ENCODE measurements around the gene WDR36.

Gene WDR36

DNA sequence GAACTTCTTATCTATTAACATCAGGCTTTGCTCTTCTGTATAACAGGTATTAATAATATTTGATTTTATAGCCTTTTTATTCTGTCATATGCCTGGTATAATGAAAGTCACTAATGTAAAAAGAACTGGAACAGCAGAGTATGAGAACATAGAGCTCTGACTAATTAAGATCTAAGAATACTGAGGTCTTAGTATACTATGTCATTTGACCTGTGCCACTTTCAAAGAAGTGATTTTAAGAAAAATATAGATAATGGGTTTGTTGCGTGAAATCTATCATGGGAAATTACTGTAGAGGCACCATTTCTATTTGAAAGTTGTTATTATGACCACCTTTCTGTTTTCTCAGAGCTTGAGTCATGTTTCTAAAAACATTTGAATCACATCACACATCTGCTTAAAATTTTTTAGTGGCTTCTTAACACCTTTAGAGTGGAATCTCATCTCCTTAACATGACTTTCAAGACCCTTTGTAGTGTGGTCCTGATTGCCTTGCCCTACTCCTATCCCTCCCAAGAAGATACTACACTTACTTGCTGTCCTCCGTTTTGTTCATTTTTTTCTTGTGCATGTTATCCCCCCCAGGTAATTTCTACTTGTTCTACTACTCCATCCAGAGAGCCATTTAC lies 14.3 kb downstream of the WDR36 start:
- DNase-seq = no peak

- no peak for DNase-seq
Observed at GRCh38 chr5:111107371-111107770, 15.2 kb downstream of the WDR36 start.

GRCh38 chr5:111111956-111112355 lies 19.8 kb downstream of the WDR36 start:
- DNase-seq = no peak

DNA sequence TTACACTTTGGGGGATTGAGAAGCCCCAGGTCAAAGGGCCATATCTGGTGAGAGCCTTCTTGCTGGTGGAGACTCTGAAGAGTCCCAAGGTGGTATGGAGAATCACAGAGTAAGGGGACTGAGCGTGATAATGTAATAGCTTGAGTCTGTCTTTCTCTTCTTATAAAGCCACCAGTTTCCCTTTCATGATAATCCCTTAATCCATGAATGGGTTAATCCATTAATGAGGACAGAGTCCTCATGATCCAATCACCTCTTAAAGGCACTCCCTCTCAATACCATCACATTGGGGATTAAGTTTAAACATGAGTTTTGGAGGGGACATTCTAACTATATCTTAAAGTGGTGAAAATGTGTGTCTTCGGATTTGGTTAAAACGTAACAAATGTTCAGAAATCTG lies 21.5 kb downstream of the WDR36 start:
- no peak for DNase-seq

GRCh38 chr5:111115229-111115628 lies 23.1 kb downstream of the WDR36 start:
- DNase-seq = no peak

DNA sequence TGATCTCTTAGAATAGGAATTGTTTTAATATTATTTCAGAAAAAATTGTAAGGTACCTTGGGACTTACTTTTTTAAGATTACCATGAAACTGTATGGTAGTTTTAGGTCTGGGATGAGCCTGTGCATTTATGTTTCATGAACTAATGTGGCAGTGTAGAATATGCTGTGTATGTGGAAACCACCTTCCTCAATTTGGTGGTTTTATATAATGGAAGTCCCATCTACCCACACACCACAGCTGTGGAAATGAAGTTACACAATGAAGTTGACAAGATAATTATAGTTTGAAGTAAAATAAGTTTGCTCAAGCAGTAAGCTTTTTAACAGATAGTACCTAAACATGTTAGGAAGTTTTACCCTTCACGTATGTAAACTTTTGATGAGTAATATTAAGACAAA lies 24.4 kb downstream of the WDR36 start:
- no peak for DNase-seq

- no peak for DNase-seq
Observed at GRCh38 chr5:111117136-111117535, 25.0 kb downstream of the WDR36 start.

DNA sequence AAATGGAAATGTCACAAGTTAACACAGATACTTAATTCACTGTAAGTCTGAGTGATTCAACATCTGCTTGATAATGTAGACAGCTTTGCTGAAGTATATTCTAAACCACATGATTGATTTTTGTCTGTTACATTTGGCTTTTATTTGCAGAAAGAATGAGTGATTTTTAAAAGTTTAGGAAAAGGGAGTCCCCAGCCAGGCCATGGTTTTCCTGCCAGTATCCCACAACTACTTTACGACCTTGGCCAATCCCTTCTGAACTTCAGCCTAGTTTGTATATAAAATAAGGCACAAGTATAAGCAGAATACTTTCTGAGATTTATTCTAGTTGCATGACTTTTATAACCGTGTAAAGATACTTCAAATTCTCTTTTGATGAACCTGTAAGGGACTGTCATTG lies 27.1 kb downstream of the WDR36 start:
- no peak for DNase-seq

- no peak for DNase-seq
Observed at GRCh38 chr5:111119856-111120255, 27.7 kb downstream of the WDR36 start.

GRCh38 chr5:111120911-111121310 lies 28.8 kb downstream of the WDR36 start:
- DNase-seq = no peak

- DNase-seq = no peak
Observed at GRCh38 chr5:111121926-111122325, 29.8 kb downstream of the WDR36 start.

DNA sequence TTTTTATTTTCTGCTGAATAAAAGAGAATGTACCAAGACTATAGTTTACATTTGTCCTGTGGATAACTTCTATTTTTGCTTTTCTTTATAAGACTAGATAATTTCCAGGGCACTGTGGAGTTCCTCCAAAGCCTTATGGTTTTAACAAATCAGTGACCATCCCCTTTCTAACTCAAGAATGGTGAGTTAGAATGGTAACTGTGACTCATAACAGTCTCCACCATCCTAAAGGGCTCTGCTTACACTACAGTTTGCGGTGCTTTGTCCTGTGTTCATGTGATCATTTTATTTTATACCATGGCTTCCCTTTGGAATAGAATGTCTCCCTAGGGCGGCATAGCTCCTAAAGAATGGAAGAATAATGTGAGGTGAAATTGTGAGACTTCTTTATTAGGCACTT lies 30.2 kb downstream of the WDR36 start:
- DNase-seq = no peak

DNA sequence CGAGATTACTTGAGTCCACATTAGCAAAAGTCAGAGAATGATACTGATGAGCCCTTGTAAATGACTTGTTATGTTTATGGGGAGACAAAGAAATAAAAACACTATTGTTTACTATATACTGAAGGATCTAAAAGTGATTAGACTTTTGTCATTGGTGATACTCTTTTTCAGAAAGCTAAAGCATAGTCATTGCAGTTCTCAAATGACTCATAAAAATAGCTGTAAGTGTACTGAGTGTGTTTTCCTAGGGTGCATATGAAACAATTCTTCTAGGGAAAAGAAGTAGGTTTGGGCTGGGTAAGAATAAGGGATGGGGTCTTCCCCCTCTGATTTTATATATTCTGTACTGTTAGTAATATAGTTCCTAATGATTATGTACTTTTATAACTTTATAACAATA lies 32.6 kb downstream of the WDR36 start:
- no peak for DNase-seq

DNA sequence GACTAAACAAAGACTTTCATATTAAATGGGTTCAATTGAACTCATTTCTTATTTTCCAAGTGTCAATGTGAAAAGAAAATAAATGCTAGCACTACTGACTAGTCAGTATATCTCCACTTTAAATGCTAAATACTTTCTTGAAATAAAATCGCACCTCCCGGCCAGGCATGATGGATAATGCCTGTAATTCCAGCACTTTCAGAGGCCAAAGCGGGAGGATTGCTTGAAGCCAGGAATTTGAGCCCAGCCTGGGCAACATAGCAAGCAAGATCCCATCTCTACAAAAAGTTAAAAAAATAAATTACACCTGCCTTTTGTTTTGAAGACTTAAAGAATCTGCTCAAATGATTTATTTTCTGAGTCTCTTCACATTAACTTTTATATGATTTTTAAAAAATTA lies 34.7 kb downstream of the WDR36 start:
- no peak for DNase-seq

DNA sequence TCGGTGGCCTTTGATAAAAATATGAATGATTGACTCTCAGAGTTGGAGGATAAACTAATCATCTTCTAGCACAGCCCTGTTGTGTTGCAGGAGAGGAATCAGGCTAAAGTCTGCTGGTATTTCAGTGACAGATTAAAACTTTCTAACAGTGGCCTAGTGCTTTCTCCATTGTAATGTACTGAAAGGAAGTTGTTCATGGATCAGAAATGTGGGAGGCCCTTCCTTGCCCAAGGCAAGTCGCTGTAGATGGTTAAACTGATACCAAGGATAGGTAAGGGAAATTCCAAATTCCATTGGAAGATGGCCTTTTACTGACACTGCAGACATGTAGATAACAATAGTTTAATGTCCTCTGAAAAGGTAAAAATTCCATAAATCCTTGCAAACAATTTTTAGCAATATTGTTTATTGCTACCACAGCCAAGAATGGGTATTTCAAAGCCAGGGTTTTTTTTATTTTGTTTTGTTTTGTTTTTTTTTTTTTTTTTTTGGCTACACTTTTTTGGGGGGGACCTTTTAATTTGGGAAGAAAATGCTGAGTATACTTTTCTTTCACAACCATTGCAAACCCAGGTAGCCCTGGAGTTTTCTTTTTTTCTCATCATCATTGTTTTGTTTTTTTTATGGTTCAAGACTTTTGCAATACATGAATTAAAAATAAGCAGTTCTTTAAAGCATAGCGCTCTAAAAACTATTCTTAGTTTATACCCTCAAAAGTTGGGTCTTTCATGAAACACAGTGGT lies 35.5 kb downstream of the WDR36 start:
- DNase-seq = no peak

DNA sequence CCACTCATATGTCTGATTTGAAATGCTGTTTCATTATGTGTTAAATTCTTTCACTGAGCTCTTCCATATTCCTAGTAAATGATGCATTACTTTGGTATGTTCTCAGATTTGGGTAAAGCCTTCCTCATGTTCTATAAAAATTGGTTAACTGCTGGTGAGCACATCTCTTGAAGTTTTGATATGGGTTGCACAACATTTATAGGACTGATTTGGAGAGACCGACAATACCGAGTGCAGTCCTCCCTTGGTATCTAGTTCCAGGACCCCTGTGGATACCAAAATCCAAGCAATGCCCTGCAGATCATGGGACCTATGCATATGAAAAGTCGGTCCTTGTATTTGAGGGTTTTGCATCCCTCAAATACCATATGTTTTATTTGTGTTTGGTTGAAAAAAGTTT lies 37.8 kb downstream of the WDR36 start:
- DNase-seq = no peak

GRCh38 chr5:111131356-111131755 lies 39.2 kb downstream of the WDR36 start:
- DNase-seq = no peak

GRCh38 chr5:111132076-111132475 lies 39.9 kb downstream of the WDR36 start:
- DNase-seq = no peak

DNA sequence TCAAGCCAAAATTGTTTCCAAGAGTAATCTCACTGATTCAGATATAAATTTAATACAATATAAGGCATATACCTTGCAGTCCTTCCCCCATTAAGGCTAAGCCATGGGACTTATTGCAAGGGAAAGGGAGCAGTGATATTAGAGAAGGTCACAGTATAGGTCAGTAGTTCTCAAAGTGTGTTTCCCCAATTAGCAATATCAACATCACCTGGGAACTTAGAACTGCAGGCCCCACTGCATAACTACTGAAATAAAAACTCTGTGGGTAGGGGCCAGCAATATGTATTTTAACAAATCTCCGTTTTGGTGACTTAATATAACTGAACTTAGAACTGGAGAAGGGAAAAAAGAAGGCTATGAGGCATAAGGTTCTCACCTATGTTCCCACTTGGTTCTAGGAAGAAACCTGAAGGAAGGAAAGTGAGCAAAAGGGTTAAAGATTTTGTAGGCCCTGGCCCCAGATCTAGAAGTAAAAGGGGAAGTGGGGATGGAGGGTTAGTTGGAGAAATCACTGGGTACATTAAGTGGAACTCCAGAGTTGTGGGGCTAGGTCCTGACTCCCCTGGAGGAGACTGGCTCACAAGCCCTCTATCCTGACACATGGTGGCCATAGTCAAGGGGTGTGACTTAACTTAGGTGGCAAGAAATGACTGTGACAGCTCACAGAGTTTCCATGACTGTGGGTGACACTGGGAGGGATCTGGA lies 40.7 kb downstream of the WDR36 start:
- DNase-seq = no peak

DNA sequence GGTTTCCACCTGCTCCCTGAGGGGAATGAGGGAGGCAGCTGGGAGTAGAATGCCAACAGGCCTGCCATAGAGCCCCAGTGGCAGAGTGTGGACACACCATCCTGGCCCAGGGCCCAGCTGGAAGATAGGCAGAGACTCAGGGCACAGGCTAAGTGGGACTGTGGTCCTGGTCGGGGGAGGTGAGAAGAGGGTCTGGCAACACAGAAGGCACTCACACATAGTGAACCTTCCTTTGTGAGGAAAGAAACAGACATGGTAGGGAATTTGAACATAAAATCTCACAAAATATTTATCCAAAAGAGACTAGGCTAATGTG lies 41.2 kb downstream of the WDR36 start:
- no peak for DNase-seq

DNA sequence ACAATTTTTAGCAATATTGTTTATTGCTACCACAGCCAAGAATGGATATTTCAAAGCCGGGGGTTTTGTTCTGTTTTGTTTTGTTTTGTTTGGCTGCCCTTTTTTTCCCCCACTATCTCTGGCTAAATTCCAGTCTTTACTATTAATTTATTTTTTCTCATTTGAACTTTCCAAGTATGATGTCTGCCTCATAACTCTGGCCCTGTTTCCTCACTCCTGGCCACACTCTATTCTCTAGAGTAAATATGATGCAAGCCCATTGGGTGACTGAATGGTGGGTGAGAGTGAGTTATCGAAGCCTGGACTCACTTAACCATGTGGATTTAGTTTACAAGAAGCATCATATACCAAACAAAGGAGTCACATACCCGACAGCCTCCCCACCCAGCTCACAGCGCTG lies 41.9 kb downstream of the WDR36 start:
- DNase-seq = no peak

DNA sequence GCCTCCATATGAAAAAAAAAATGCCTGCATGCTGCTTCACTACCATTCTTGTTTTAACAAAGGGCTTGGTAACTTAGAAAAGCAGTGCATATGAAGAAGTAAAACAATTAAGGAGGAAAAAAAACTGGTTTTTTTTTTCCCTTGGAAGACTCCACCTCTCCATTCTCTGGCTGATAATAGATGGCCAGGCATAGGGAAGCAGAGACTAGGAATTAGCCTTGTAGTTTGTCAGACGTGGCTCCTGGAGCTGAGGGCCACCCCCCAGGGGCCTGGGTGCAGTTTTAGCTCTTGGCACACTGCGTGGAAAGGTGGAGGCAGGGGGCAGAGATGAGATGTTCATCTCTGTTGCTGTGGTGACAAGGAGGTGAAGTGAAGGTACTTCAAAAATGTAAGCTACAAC lies 42.7 kb downstream of the WDR36 start:
- no peak for DNase-seq

DNA sequence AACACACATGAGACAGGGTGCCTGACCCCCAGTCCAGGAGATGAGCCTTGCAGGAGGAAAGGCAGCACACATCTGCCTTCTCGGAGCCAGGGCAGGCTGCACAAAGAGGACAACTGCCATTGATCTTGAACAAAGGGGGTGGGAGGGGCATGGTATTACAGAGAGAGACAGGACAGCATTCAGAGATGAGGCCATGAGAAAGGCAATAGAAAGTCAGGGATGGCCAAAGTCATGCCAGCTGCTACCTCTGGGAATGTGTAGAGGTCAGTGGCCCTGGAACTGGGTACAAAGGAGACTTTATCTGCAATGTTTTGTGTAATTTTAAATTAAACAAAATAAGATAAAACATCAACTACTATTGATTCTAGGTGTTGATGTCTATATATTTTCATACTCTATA lies 43.2 kb downstream of the WDR36 start:
- no peak for DNase-seq

DNA sequence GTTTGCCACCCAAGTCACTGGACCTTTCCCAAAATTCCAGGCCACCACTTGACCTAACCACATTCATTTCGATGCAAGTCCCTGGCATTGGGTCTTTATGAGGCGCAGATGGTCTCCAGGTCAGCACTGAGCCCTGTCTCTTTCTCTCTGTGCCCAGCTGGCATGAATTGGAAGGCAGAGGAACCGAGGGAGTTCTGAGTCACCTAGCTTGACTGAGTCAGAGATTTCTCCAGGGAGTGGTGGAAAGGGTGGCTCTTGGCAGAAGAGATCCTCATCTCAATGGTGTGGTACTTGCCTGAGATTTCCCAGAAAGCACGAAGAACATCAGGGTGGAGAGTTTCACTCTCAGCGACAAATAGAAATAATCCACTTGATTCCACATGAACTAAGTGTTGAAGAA lies 43.8 kb downstream of the WDR36 start:
- no peak for DNase-seq

- DNase-seq = no peak
Observed at GRCh38 chr5:111138096-111138495, 45.9 kb downstream of the WDR36 start.

All from NCI-H1105 (cell line).